ENCODE data around the gene ASCL1. TPM values are rescaled to one million over a fixed set of nuclear protein-coding genes. Genes with fewer than 3 reads are reported as not detected.

Gene ASCL1
- total RNA-seq, 1 experiment from 2014 or later = not detected

DNA sequence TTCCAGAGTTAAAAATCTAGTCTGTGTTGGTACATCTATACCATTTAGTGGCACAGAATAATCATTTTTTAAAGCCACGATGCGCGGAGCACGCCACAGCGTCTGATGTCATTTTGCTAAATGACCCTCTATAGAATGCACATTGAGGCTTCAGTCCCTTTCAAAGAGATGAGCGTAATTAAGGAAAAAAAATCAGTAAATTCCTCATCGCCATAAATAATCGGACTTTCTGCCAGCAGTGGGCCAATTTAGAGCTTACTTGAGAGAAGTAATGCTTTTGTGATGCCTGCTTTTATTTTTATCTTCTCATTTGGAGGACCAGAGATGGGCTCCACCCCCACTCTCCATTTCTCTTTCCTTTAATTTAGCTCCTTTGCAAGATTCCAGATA lies 4.0 kb downstream of the ASCL1 start:
- Histone ChIP-seq H3K27me3 (ENCODE audit: insufficient read depth, low read depth) (peaks cover 49% of the 10 kb centered on the region), H3K4me1 (replicated peaks; ENCODE audit: insufficient read depth) (no peaks in the 10 kb centered on the region), H3K4me3 (no peak overlapping the region), H3K9me2 (ENCODE audit: insufficient read depth) (no peaks in the 10 kb centered on the region), H4K20me1 (ENCODE audit: insufficient read depth) (no peaks in the 10 kb centered on the region), H3K27ac (no peak overlapping the region), H3K9me3 (ENCODE audit: insufficient read depth, low read depth) (no peaks in the 10 kb centered on the region), H3F3A (ENCODE audit: insufficient read depth, low read depth) (no peaks in the 10 kb centered on the region), H3K79me2 (ENCODE audit: low read depth) (no peaks in the 10 kb centered on the region), H2AFZ (no peak overlapping the region), H3K4me2 (no peak overlapping the region), H3K36me3 (ENCODE audit: low read depth) (no peaks in the 10 kb centered on the region)
- no TSS peak for BruUV-seq (replicated peaks)
- ChIA-PET POLR2A (ENCODE audit: unreplicated experiment) (no interaction called here), CTCF (no interaction called here)
- intact Hi-C loops (cut with micrococcal nuclease; ENCODE audit: unreplicated experiment) = no loop called here
- TF ChIP-seq EZH2 (IDR thresholded peaks at IDR 0.05; ENCODE audit: low read depth) = no peak
- TF ChIP-seq, protein P1, sequence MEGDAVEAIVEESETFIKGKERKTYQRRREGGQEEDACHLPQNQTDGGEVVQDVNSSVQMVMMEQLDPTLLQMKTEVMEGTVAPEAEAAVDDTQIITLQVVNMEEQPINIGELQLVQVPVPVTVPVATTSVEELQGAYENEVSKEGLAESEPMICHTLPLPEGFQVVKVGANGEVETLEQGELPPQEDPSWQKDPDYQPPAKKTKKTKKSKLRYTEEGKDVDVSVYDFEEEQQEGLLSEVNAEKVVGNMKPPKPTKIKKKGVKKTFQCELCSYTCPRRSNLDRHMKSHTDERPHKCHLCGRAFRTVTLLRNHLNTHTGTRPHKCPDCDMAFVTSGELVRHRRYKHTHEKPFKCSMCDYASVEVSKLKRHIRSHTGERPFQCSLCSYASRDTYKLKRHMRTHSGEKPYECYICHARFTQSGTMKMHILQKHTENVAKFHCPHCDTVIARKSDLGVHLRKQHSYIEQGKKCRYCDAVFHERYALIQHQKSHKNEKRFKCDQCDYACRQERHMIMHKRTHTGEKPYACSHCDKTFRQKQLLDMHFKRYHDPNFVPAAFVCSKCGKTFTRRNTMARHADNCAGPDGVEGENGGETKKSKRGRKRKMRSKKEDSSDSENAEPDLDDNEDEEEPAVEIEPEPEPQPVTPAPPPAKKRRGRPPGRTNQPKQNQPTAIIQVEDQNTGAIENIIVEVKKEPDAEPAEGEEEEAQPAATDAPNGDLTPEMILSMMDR (conservative IDR thresholded peaks at IDR 0.05) = no peak
- no peak for DNase-seq

DNA sequence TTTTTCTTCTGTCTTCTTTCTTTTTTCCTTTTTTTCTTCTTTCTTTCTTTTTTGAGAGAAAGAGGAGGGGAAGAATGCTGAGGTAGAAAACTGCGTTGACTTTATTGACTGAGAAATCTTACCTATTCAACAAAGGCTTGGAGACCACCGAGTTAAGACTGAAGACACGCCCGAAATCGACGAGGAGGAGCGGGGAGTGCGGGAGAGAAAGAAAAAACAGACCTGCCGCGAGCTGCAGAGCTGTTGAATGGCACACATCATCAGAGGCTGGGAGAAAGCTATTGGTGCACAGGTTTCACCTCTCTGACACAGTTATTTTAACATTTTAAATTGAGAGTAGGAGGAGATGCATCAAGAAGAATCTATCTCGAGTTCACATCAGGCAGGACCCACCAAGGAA lies 5.1 kb downstream of the ASCL1 start:
- TF ChIP-seq, protein P1 (conservative IDR thresholded peaks at IDR 0.05) = no peak
- TF ChIP-seq EZH2 (IDR thresholded peaks at IDR 0.05; ENCODE audit: low read depth) = no peak
- Histone ChIP-seq H3K79me2 (ENCODE audit: low read depth) (no peaks in the 10 kb centered on the region), H3K9me2 (ENCODE audit: insufficient read depth) (no peaks in the 10 kb centered on the region), H3K9me3 (ENCODE audit: insufficient read depth, low read depth) (no peaks in the 10 kb centered on the region), H3K4me2 (no peak overlapping the region), H3K4me1 (replicated peaks; ENCODE audit: insufficient read depth) (no peaks in the 10 kb centered on the region), H3K36me3 (ENCODE audit: low read depth) (no peaks in the 10 kb centered on the region), H3K27me3 (ENCODE audit: insufficient read depth, low read depth) (peaks cover 58% of the 10 kb centered on the region), H3K27ac (no peak overlapping the region), H3F3A (ENCODE audit: insufficient read depth, low read depth) (no peaks in the 10 kb centered on the region), H4K20me1 (ENCODE audit: insufficient read depth) (no peaks in the 10 kb centered on the region), H2AFZ (no peak overlapping the region), H3K4me3 (no peak overlapping the region)
- intact Hi-C loops (cut with micrococcal nuclease; ENCODE audit: unreplicated experiment) = no loop called here
- ChIA-PET POLR2A (ENCODE audit: unreplicated experiment) (no interaction called here), CTCF (no interaction called here)
- DNase-seq = no peak
- BruUV-seq (replicated peaks) = no TSS peak

DNA sequence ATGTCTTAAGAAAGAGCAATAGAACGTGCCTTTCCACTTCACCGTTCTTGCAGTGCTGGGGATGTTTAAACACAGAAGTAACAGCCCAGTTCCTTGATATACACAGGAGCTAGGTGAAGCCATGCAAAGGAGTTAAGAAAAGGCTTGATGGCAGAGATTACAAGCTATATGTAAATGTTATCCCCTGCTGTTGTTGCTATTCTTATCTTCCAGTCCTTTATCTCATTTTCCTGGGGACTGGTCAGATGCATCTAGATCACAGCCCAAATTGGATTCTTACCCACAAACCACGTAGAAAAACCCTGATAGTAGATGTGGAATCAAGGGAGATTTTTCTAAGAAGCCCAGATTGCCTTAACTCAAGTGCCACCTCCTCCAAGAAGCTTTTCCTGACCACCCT lies 5.5 kb downstream of the ASCL1 start:
- Histone ChIP-seq H3K9me3 (ENCODE audit: insufficient read depth, low read depth) (no peaks in the 10 kb centered on the region), H3K36me3 (ENCODE audit: low read depth) (no peaks in the 10 kb centered on the region), H3K27ac (no peak overlapping the region), H2AFZ (no peak overlapping the region), H3K27me3 (ENCODE audit: insufficient read depth, low read depth) (peaks cover 63% of the 10 kb centered on the region), H3K4me1 (replicated peaks; ENCODE audit: insufficient read depth) (no peaks in the 10 kb centered on the region), H3K79me2 (ENCODE audit: low read depth) (no peaks in the 10 kb centered on the region), H3K4me2 (no peak overlapping the region), H3F3A (ENCODE audit: insufficient read depth, low read depth) (no peaks in the 10 kb centered on the region), H3K9me2 (ENCODE audit: insufficient read depth) (no peaks in the 10 kb centered on the region), H4K20me1 (ENCODE audit: insufficient read depth) (no peaks in the 10 kb centered on the region), H3K4me3 (no peak overlapping the region)
- ChIA-PET POLR2A (ENCODE audit: unreplicated experiment) (no interaction called here), CTCF (no interaction called here)
- TF ChIP-seq, protein P1 (conservative IDR thresholded peaks at IDR 0.05) = no peak
- TF ChIP-seq EZH2 (IDR thresholded peaks at IDR 0.05; ENCODE audit: low read depth) = no peak
- no peak for DNase-seq
- no TSS peak for BruUV-seq (replicated peaks)
- intact Hi-C loops (cut with micrococcal nuclease; ENCODE audit: unreplicated experiment) = no loop called here

Data from PC-9 (cell line).